Cerebellar cortex (tissue), 1 donor: ENCODE results near the gene SLC46A2.

Experiments used
- DNase-seq: peaks from one replicate; pipeline ENCODE4 v3.0.0-alpha.2; 2015; ENCODE audit warnings: low spot score

The SLC46A2 gene

GRCh38 chr9:112890106-112891081 lies at the start of gene SLC46A2:
Gene SLC46A2 (minus strand): TSS chr9:112890876. CDS start chr9:112890681, 195 bp downstream.
- DNase-seq: peak; percentile 48

- DNase-seq: no peak
Measured at GRCh38 chr9:112939418-112939817, 48.7 kb upstream of the SLC46A2 start.

GRCh38 chr9:112933696-112934095 lies 43.0 kb upstream of the SLC46A2 start:
- no peak for DNase-seq

GRCh38 chr9:112925058-112925641 lies 34.5 kb upstream of the SLC46A2 start:
- peak; percentile 13 for DNase-seq

GRCh38 chr9:112921549-112921948 lies 30.9 kb upstream of the SLC46A2 start:
- peak; percentile 36 for DNase-seq

GRCh38 chr9:112917987-112918362 lies 27.3 kb upstream of the SLC46A2 start:
- DNase-seq: no peak

- DNase-seq: no peak
Measured at GRCh38 chr9:112917047-112917986, 26.6 kb upstream of the SLC46A2 start.

GRCh38 chr9:112914524-112914923 lies 23.8 kb upstream of the SLC46A2 start:
- peak; percentile 71 for DNase-seq

GRCh38 chr9:112913326-112913725 lies 22.6 kb upstream of the SLC46A2 start:
- peak; percentile 78 for DNase-seq

GRCh38 chr9:112912636-112913035 lies 22.0 kb upstream of the SLC46A2 start:
- no peak for DNase-seq

GRCh38 chr9:112911736-112912135 lies 21.1 kb upstream of the SLC46A2 start:
- no peak for DNase-seq

GRCh38 chr9:112905084-112905483 lies 14.4 kb upstream of the SLC46A2 start:
- no peak for DNase-seq

GRCh38 chr9:112900901-112901300 lies 10.2 kb upstream of the SLC46A2 start:
- no peak for DNase-seq

- DNase-seq: no peak
Measured at GRCh38 chr9:112900488-112900887, 9.8 kb upstream of the SLC46A2 start.

GRCh38 chr9:112898872-112899311 lies 8.2 kb upstream of the SLC46A2 start:
- DNase-seq: no peak

GRCh38 chr9:112896131-112896530 lies 5.5 kb upstream of the SLC46A2 start:
- no peak for DNase-seq

- DNase-seq: no peak
Measured at GRCh38 chr9:112894699-112895098, 4.0 kb upstream of the SLC46A2 start.

GRCh38 chr9:112894041-112894440 lies 3.4 kb upstream of the SLC46A2 start:
- DNase-seq: no peak

GRCh38 chr9:112892981-112893380 lies 2.3 kb upstream of the SLC46A2 start:
- no peak for DNase-seq

GRCh38 chr9:112891521-112891920 lies 845 bp upstream of the SLC46A2 start:
- DNase-seq: no peak

- DNase-seq: peak; percentile 22
Measured at GRCh38 chr9:112887381-112887780, 3.3 kb downstream of the SLC46A2 start.

- DNase-seq: no peak
Measured at GRCh38 chr9:112886351-112886750, 4.3 kb downstream of the SLC46A2 start.
